ENCODE measurements around the gene CFAP65.

GRCh38 chr2:218986148-218986761 is 55.1 kb downstream of the CFAP65 start:
- TF ChIP-seq RAD21 (CRISPR knock-in tag; conservative IDR thresholded peaks at IDR 0.05 in 1 of 2, IDR thresholded peaks at IDR 0.05 in 1 of 2): no peak
- no peak for TF ChIP-seq ZNF23 (CRISPR knock-in tag; IDR thresholded peaks at IDR 0.05)
- no peak for TF ChIP-seq CTCF (IDR thresholded peaks at IDR 0.05 in 2 of 3, conservative IDR thresholded peaks at IDR 0.05 in 1 of 3; ENCODE audit: insufficient read depth in 2 of 3, low read depth in 1 of 3, low read length in 3 of 3)
- no peak for TF ChIP-seq ATF2 (CRISPR knock-in tag; IDR thresholded peaks at IDR 0.05)
- TF ChIP-seq ZFP36 (IDR thresholded peaks at IDR 0.05; ENCODE audit: low read depth, low read length, partially characterized antibody): no peak
- no peak for TF ChIP-seq KLF16 (IDR thresholded peaks at IDR 0.05)
- no peak for TF ChIP-seq ZBTB7A (IDR thresholded peaks at IDR 0.05; ENCODE audit: borderline replicate concordance, control insufficient read depth, low read depth, low read length)
- TF ChIP-seq ADNP (tag; IDR thresholded peaks at IDR 0.05): no peak

Measured in K562 (cell line).